HK-2 (cell line): Measurements from ENCODE around the gene PLA2G12A.

ENCODE experiments used
- DNase-seq: peaks from one replicate; pipeline ENCODE4 v3.0.0-alpha.2; 2018; ENCODE audit not compliant: unreplicated experiment

Gene PLA2G12A

DNA sequence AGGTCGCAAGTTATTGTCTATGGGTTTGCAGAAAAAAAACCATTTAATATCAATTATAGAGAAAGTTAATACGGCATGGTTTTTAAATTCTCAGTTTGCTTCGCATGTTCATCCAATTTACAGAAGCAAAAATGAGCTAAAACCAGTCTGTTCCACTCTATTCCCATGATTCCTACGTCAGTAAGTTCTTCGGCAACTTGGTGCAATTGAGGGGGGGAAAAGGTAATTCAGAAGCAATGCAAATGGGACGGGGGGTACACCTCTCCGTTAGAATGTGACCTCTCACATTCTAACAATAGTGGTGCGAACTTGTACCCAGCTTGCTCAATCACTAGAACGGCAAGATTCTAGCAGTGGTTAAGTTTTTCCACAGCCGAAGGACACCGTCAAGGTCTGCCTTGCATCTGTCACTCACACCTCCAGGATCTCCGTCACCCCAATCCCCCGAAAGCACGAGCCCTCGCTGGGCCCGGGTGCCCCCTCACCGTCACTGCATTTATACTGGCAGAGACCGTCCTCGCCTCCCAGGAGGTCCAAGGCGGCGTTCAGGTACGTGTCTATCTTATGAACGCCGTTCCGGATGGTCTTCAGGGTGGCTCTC lies 653 bp downstream of the PLA2G12A start:
- no peak for DNase-seq

DNA sequence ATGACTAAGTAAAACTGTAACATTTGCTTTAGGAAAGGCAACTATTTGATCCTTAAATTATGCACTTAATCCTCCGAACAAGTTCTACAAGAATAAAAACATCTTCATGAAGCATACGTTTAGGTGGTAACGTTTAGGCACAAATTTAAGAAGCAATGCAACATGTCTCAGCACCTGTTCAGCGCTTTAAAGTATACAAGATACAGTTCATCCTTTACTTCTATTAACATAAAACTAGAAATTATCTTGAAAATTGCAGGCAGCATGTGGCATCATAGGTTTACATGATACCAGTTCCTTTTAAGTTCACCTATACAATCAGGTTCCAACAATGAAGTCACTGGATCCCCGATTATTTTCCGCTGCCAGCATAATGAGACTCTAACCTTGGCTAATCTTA lies 1.5 kb downstream of the PLA2G12A start:
- DNase-seq = no peak

DNA sequence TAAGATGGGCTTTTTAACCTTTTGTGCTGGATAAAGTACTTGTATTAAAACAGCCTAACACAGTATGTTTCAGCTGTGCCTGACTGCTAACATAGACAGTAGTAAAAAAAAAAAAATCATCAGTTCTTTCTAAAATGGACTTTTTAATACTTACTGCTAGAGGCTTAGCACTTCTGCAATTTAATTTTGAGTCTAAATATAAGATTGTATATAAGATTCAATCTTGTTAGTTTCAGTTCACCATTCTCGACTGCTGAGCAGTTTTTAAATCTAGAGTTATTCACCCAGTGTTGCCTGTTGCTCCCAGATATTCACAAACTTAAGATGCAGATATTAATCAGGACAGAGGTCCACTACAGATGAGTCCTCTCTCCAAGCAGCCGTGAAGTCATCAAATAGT lies 6.8 kb downstream of the PLA2G12A start:
- no peak for DNase-seq

DNA sequence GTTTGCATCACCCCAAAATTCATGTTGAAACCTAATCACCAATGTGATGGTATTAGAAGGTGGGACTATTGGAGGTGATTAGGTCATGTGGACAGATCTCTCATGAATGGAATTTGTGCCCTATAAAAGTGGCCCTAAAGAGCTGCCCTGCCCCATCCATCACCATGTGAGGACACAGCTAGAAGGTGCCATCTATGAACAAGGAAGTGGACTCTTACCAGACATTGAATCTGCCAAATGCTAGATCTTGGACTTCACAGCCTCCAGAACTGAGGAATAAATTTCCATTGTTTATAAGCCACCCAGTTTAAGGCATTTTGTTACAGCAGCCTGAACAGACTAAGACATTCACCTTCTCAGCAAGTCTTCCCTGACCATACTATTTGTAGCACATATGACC lies 7.5 kb downstream of the PLA2G12A start:
- DNase-seq = no peak

DNA sequence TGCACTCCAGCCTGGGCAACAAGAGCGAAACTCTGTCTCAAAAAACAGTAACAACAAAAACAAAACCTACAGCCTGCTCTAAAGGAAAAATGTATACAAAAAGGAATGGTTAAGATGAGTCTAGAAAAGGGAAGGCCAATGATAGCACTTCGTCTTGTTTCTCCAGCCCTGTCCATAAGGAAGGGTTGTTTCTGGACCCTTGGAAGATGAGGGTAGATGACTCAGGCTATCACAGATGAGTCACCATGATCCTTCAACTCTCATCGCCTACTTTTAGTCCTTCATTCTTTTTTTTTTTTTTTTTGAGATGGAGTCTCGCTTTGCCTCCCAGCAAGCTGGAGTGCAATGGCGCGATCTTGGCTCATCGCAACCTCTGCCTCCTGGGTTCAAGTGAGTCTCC lies 8.8 kb downstream of the PLA2G12A start:
- DNase-seq = no peak

DNA sequence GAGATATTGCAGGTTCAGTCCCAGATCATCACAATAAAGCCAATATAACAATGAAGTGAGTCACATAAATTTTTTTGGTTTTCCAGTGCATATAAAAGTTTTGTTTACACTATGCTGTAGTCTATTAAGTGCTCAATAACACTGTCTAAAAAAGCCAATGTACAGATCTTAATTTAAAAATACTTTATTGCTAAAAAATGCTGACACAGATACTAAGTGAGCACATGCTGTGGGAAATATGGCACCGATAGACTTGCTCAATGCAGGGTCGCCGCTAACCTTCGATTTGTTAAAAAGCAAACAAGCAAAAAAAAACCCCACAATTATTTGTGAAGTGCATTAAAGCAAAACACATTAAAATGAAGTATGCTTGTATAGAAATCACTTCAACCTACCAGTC lies 10.3 kb downstream of the PLA2G12A start:
- no peak for DNase-seq

DNA sequence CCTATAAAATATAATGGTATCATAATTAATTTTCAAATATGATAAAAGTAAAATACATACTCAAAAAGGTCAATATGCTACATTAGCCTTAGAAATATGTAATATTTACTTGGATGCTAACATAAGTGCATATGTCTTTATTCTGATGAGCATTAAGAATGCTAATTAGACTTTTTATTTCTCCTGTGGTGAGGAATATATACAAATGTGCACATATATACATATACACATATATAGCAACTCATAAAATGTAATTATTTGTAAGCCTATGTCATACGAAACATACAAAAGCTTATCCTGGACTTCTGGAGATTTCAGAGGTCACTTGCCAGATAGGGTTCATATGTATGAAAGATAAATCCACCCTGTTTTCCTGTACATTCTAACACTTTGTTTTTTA lies 11.1 kb downstream of the PLA2G12A start:
- no peak for DNase-seq

DNA sequence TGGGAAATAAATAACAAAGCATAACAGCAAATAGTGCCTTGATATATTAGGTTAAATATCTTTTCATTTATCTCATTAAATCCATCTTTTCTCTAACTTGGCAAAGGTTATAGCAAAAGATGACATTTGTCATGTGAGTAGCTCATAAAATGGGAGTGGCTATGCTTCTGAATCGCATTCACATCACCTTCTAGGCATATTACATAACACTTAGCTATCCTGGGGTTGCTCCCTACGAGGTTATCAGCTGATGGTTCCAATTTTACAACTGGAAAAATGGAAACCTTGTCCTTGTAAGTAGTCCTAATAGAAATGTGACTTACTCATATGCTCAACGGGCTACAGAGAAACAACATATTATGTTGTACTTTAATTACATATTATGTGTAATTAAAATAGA lies 16.4 kb downstream of the PLA2G12A start:
- DNase-seq = no peak

DNA sequence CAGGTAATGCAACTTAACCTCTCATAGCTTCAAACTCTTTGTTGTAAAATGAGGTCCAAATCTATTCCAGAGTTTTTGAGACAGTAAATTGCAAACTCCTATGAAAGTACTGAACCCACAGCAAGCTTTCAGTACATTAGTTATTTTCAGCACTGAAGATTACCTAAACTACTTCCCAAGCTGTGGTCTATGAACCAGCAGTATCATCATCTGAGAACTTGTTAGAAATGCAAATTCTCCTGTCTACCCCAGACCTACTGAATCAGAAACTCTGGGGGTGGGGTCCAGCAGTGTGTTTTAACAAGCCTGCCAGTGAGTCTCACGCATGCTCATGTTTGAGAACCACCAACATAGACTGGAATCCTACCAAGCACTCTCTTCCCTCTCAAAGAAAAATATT lies 20.9 kb downstream of the PLA2G12A start:
- no peak for DNase-seq

DNA sequence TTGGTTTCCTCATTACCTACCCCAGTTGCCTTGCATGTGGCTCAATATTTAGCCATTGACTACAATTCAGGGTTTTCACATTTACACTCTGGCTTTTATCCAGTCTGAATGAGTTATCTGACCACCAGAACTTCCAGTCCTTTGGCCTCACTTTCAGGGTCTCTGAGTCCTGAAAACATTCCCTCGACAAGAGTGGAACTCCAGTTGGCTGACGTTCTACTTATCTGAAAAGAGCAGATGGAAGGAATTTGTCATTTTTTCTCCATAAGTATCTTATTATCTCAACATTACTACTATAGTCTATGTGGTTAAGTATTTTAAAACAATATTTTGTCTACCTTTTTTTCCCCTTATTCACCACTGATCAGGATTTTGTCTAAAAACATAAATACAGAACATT lies 21.4 kb downstream of the PLA2G12A start:
- no peak for DNase-seq

DNA sequence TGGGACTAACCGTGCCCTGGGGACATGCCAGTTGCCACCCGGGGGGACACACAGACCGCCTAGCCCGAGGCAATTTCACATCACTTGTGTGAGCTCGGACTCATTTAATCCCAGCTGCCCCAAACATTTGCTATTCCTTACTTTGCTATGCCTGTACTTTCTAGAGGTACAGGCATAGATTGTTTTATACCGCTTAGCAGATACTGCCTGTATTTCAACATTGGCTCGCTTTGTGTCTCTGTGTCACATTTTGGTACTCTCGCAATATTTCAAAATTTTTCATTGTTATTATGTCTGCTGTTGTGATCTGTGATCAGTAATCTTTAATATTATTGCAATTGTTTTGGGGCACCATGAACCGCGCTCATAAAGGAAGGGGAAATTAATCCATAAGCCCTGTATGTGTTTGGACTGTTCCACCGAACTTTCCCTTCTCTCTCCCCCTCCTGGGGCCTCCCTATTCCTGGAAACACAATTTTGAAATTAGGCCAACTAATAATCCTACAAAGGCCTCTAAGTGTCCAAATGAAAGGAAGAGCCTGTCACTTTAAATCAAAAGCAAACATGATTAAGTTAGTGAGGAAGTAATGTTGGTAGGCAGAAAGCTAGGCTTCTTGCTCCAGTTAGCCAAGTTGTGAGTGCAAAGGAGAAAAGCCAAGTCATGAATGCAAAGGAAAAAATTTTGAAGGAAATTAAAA lies 26.1 kb downstream of the PLA2G12A start:
- no peak for DNase-seq

DNA sequence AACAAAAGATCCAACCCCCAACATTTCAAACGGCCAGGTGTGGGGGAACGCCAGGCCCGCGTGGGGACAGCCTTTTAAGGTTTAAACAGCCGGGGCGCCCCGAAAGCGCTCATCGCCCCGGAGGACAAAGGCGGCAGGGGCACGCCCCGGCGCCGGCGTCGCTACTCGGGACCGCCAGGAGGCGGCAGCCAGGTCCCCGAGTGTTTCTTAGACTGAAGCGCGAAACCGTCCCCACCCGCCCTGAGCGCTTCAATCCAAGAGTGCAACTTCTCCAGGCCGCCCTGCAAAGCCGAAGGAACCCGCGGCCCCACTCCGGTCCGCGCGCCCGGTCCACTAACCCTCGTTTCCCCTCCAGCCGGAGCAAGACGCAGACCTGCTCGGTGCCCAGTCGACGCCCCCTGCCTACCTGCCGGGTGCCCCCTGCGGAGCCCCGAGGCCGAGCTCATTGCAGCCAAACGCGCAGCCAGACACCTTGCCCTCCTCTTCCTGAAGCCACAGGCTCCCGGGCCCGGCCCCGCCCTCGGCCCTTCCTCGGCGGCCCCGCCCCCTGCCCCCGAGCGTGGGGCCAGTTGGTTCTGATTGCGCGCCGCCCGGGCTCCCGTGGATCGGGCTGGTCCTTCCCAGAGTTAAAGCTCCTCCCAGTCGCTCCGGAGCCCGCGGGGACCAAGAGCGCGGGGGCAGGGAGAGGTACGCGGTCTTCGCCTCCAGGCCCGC lies 26.8 kb downstream of the PLA2G12A start, which contains the start of gene CASP6:
Gene CASP6 (minus strand): TSS at position 496 of the 714 bp plus-strand sequence. CDS start 50 bp downstream, at position 446.
- peak; percentile 82 for DNase-seq

DNA sequence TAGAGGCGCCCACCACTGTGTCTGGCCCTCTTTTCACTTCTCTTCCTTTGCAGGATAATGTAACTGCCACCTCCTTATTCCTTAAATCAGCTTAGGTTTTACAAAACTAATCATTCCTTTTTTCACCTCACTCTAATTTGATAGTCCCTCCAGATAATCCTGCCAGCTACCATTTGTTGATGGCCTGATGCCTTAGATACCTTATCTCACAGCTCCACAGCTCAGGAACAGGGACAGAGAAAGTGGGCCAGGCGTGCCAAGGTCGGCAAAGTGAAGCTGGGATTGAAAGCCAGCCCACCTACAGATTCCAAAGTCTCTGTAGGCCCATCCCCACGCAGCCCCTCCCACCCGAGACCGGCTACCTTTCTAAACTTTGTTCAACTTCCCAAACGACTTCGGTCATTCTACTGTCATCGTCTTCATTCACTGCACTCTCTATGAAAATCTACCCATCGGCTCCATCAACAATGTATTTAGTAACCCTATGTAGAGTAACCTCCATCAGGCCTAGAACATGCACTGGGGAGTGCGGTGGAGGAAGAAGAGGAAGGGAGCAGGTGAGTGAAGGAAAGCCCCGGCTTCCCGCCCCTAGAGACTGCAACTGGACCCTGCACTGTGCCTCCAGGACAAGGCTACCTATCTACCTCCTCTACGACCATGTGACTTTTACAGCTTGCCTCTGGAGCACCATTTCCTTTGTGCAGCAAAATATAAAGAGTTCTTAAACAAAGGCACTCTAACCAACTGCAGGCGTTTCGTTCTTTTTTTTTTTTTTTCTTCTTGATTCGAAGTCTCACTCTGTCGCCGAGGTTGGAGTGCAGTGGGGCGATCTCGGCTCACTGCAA lies 28.1 kb downstream of the PLA2G12A start:
- DNase-seq = peak; percentile 13

DNA sequence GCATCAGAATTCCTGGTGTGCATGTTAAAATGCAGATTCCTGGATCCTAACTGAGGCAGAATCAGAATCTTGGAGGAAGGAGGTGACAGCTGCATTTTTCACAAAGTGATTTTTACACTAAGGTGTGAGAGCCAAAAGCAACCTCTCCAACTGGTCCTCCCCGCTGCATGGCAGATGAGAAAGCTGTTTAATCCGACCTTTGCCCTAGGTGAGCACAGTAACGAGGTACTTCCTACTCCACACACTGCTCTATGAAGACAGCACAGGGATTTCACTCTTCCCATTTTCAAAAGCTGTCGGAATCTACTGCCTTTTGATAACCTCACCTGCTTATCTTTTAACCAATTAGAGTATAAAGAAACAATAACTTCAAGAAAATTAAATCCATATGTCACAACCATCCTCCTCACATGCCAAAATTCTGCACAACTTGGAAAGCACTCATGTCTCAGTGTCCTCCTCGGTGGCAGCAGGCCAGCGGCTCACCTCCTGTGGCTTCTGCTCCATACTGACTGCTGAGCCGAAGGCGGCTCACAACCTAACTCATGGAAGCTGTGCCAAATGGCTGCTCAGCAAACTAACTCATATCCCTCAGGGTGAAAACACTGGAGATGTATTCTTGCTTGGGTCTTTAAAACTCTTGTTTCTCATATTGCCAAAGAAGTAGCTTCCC lies 30.2 kb downstream of the PLA2G12A start:
- no peak for DNase-seq

DNA sequence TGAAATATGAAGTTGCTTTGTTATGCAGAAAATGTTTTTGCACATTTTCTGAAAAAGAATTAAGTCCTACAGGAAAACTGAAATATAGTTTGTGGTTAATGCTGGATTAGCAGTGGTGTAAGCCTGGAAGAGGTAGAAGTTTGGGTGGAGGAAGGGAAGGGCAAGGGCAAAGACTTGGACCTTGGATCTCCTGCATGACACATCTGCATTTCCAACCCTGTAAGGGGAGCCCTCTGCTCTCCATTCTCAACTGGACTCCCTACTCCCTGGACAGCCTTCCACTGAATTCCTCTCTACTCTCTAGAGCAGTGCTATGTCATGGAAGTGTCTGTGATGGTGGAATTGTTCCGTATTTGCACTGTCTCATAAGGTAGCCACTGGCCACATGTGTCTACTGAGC lies 31.2 kb downstream of the PLA2G12A start:
- no peak for DNase-seq

DNA sequence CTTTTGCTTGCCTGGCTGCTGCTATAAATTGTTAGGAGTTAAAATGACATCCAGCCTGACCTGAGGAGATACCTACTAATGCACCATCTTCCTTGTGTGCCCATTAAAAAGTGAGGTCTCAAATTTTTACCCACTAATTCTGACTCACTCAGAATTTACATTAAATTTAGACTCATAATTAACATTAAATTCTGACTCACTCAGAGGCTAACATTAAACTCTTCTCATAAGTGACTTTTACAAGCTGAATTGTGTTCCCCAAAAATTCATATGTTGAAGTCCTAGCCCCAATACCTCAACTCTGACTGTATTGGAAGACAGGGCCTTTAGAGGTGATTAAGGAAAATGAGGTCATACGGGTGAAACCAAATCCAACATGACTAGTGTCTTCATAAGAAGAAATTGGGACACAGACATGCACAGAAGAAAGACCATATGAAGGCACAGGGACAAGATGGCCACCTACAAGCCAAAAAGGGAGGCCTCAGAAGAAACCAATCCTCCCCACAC lies 38.4 kb downstream of the PLA2G12A start:
- DNase-seq = no peak

DNA sequence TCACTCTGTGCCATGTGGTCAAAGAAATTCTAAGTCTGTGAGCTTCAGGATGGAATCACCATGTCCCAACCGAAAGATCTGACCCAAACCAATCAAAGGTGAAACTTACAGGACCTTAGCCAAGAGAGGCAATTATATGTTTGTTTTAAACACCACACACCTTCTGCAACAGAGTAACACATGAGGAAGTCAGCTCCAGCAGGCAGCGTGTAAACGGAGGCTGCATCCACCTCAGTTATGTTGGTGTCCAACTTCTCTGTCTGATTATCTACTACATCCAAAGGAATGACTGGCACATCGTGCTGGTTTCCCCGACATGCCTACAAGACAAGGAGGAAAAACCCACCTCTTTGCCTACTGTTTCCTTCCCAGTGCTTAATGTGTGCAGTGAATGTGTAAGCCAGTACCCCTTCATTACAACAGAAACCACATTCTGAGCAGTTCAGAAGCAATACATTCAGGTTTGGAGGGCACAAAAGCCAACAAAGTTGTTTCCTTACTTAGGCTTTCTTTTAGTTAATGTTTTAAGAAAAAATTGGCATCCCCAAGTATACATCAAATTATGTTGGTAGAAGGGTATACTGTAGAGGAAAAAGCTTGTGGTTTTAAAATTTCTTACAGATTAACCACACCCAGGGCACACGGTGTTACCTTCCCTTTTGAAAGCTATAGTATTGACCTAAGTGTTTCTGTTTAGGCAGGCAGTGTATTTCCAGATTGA lies 39.0 kb downstream of the PLA2G12A start:
- DNase-seq = no peak

DNA sequence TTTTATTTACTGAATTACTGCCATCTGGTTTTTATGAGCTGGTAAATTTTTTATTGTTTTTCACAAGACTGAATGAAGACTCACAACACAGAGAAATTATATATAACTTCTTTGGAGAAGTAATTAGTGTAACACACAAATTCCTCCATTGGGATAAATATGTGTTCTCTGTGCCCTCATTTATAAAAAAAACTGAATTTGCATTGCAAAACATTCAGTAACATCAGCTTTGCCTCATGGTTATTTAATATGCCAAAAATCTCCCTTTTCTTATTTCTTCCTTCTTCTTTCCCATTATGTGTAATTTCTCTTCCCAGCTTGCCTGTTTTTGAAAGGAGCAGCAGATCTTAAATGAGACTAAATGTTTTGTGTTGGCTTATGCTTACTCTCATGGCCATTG lies 45.1 kb downstream of the PLA2G12A start:
- DNase-seq = no peak

DNA sequence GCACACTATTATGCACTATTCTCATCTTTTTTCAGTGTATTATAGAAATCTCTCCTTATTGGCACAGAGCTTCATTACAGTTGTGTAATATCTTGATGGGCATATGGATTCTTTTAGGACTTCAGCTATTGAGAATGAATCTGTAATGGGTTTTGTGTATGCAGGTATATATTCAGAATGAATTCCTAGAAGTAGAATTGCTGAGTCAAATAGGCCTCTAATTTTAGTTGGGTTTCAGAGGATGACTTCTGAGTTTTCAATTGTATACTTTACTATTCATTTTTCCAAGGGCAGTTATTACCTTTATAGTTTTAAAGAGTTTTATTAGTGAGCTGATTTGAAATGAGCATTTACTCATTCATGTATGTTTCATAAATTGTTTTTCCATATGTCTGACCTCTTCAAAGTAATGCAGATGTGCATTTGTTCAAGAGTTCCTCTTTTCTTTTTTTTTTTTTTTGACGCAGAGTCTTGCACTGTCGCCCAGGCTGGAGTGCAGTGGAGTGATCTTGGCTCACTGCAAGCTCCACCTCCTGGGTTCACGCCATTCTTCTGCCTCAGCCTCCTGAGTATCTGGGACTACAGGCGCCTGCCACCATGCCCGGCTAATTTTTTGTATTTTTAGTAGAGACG lies 46.1 kb downstream of the PLA2G12A start:
- no peak for DNase-seq

DNA sequence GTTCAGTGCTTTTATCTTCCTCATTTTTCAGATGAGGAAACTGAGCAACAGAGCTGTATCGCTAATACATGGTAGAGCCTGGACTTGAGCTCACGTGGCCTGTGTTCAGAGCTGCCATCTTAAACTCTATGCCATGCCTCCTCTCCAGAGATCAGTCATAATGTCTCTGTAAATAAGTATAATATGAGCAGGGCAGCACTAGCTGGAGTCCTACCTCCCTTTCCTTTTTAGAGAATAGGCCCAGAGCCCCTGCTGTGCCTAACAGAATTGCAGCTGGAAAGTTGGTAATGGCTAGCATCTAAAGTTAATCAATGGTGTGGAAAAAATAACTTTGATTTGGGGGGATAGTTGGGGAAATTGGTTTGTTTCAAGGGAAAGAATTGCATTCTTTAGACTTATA lies 47.0 kb downstream of the PLA2G12A start:
- DNase-seq = no peak
